OCI-LY7 (cell line): ENCODE results near the gene CERS6.

ENCODE experiments used
- EZH2phosphoT487 ChIP-seq: fragments of 200-600 bp; sonication (generic); IDR thresholded peaks from 2 replicates; pipeline ENCODE4 v1.6.1; 2018; ENCODE audit warnings: low read depth, borderline replicate concordance, mild to moderate bottlenecking, mixed run types, antibody characterized with exemption, low read length, moderate library complexity, mixed read lengths
- TF ChIP-seq, protein P1 (sequence below): fragments of 200-600 bp; sonication (generic); conservative IDR thresholded peaks from 2 replicates; pipeline ENCODE4 v1.5.1; 2014; ENCODE audit warnings: mild to moderate bottlenecking, antibody characterized with exemption, low read length, moderate library complexity, mixed read lengths

DNA sequence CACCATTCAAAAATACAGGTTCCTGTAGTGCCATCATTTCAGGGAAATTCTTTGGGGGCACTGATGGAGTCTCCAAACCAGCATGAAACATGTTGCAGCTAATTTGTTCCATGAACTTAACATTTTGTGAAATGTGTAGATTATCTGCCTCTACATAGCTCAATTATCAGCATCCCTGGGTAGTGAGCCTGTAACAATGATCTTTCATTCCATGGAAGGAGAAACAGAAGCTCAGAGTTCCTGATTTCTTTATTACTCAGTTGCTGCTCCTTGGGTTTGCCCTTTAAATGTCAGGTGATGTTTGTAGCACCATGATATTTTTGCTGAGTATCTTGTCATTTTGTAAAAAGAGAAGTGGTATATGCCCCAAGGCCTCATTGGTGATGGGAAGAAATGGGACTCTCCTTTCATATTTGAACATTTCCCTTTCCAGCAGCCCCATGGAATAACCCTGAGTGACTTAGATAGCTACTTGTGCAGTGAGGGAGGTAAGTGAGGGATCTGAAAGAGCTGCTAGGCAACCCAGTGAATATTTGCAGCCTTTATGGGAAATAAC lies 146.9 kb downstream of the CERS6 start:
- TF ChIP-seq, protein P1, sequence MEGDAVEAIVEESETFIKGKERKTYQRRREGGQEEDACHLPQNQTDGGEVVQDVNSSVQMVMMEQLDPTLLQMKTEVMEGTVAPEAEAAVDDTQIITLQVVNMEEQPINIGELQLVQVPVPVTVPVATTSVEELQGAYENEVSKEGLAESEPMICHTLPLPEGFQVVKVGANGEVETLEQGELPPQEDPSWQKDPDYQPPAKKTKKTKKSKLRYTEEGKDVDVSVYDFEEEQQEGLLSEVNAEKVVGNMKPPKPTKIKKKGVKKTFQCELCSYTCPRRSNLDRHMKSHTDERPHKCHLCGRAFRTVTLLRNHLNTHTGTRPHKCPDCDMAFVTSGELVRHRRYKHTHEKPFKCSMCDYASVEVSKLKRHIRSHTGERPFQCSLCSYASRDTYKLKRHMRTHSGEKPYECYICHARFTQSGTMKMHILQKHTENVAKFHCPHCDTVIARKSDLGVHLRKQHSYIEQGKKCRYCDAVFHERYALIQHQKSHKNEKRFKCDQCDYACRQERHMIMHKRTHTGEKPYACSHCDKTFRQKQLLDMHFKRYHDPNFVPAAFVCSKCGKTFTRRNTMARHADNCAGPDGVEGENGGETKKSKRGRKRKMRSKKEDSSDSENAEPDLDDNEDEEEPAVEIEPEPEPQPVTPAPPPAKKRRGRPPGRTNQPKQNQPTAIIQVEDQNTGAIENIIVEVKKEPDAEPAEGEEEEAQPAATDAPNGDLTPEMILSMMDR = no peak
- no peak for TF ChIP-seq EZH2phosphoT487
